Brain microvascular endothelial cell (primary cell): ENCODE results near the gene CHAF1B.
A peak's percentile ranks its signal among the peaks of the same experiment; 100 is the strongest.

ENCODE experiments used
- DNase-seq: peaks from one replicate; pipeline ENCODE4 v3.0.0-alpha.2; 2020
- H3K27ac ChIP-seq: fragments of 250-450 bp; sonication (Bioruptor Pico); 2 replicates; pipeline ENCODE4 v1.5.1; 2020; ENCODE audit warnings: mild to moderate bottlenecking, moderate library complexity
- H3K27me3 ChIP-seq: fragments of 250-450 bp; sonication (Bioruptor Pico); replicated peaks from 2 replicates; pipeline ENCODE4 v1.5.1; 2020; ENCODE audit warnings: mild to moderate bottlenecking
- H3K36me3 ChIP-seq: fragments of 250-450 bp; sonication (Bioruptor Pico); replicated peaks from 2 replicates; pipeline ENCODE4 v1.5.1; 2020; ENCODE audit warnings: mild to moderate bottlenecking
- H3K4me3 ChIP-seq: 2 replicates; pipeline ENCODE4 v1.5.1; 2011; ENCODE audit warnings: low read depth, mild to moderate bottlenecking, control low read depth, low read length, moderate library complexity
- CTCF ChIP-seq: IDR thresholded peaks from 2 replicates; pipeline ENCODE4 v1.5.1; 2011; ENCODE audit warnings: low read depth, mild to moderate bottlenecking, moderate library complexity, low read length, control low read depth, inconsistent platforms; ENCODE audit errors: missing control alignments
- in situ Hi-C: cut with HindIII; loops from 2 replicates; pipeline ENCODE4 v1.10.0; 2017; ENCODE audit warnings: low sequenced_read_pairs, low pct_ligation_motif_present

CHAF1B gene

GRCh38 chr21:36408568-36408967, 23.4 kb downstream of the CHAF1B start:
- no peak for DNase-seq
- Histone ChIP-seq H3K27ac (no peak overlapping the region), H3K4me3 (no peak overlapping the region), H3K36me3 (no peaks in the 10 kb centered on the region), H3K27me3 (no peaks in the 10 kb centered on the region)
- no peak for TF ChIP-seq CTCF
- in situ Hi-C loops: no loop called here

GRCh38 chr21:36411301-36411700, 26.1 kb downstream of the CHAF1B start:
- no peaks in the 10 kb centered on the region for H3K27me3 ChIP-seq
- no peak overlapping the region for H3K27ac ChIP-seq
- in situ Hi-C loops: no loop called here
- no peaks in the 10 kb centered on the region for H3K36me3 ChIP-seq
- DNase-seq: no peak
- no peak for TF ChIP-seq CTCF
- no peak overlapping the region for H3K4me3 ChIP-seq

- no peaks in the 10 kb centered on the region for H3K36me3 ChIP-seq
- H3K27ac ChIP-seq: no peak overlapping the region
- in situ Hi-C loops: no loop called here
- DNase-seq: no peak
- no peak overlapping the region for H3K4me3 ChIP-seq
- no peak for TF ChIP-seq CTCF
- no peaks in the 10 kb centered on the region for H3K27me3 ChIP-seq
Observed at GRCh38 chr21:36412916-36413315, 27.7 kb downstream of the CHAF1B start.

- in situ Hi-C loops: no loop called here
- DNase-seq: no peak
- Histone ChIP-seq H3K27me3 (no peaks in the 10 kb centered on the region), H3K36me3 (no peaks in the 10 kb centered on the region), H3K4me3 (no peak overlapping the region), H3K27ac (no peak overlapping the region)
- no peak for TF ChIP-seq CTCF
Observed at GRCh38 chr21:36415375-36415774, 30.2 kb downstream of the CHAF1B start.

GRCh38 chr21:36419241-36419640, 34.0 kb downstream of the CHAF1B start:
- DNase-seq: no peak
- no peak overlapping the region for H3K27ac ChIP-seq
- no peak for TF ChIP-seq CTCF
- H3K36me3 ChIP-seq: no peaks in the 10 kb centered on the region
- in situ Hi-C loops: no loop called here
- H3K27me3 ChIP-seq: no peaks in the 10 kb centered on the region
- H3K4me3 ChIP-seq: no peak overlapping the region

DNA sequence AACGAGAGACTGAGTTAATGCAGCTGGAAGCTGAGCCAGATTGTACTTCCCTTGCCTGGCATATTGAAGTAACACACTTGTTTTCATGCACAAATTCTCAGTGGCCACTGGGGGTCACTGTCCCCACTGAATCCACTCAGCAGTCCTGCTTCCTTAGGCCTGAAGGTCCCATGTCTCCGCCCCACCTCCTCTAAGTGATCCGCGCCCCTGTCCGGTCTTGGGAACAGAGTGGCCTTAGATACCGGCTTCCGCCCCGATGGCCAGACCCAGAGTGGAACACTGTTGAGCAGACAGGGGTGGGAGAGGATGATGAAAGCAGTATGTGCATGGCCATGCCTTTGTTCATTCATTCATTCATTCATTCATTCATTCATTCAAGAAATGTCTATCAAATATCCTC, 34.8 kb downstream of the CHAF1B start:
- Histone ChIP-seq H3K27ac (no peak overlapping the region), H3K4me3 (no peak overlapping the region), H3K36me3 (no peaks in the 10 kb centered on the region), H3K27me3 (no peaks in the 10 kb centered on the region)
- in situ Hi-C loops: no loop called here
- peak; percentile 89 for TF ChIP-seq CTCF
- DNase-seq: peak; percentile 85
